Measurements from ENCODE around the gene PDZD11.
"Not testable (repeated sequence)": the region's sequence is repeated elsewhere in the genome, so short reads cannot be mapped to it uniquely, and the experiment has no call there.

PDZD11 gene, protein sequence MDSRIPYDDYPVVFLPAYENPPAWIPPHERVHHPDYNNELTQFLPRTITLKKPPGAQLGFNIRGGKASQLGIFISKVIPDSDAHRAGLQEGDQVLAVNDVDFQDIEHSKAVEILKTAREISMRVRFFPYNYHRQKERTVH

DNA sequence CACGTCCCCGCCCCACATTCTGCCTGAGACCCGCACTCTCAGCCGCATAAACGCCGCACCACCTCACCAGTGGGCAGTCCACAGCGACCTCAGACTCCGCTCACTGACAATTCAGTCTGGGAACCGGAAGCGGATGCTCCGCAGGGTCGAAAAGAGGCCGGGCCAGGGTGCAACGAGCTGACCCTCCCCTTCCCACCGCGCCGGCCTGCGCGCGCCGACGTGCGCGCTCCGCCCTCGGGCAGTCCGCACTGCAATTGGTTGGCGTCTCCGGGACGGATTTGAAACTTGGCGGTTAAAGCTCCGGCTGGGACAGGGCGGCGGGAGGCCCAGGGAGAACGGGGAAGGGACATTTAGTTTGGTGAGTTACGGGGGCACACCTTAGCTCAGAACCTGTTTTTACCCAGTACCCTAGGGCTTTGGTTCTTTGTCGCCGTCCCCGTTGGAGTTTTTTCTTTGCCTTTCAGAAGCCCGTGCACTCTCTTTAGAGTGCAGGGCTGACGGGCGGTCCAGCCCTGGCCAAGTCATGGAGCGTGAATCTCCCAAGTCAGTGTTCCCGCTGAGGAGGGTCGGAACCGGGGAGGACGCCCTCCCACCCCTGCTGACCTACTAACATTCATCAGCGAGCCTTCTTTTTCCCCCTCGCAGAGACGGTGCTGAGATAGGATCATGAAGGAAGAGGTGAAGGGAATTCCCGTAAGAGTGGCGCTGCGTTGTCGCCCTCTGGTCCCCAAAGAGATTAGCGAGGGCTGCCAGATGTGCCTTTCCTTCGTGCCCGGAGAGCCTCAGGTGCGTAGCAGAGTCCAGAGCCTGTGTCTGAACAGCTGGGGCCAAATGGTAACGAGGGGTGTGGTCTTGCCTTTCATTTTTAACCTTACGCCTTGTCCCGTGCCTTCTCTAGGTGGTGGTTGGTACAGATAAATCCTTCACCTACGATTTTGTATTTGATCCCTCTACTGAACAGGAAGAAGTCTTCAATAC, at the start of gene PDZD11, which contains the start of gene KIF4A:
Gene PDZD11, minus strand, starts transcription at position 135 of the 978 bp plus-strand sequence. CDS start 586 bp downstream, outside the sequence.
Gene KIF4A, plus strand, starts transcription at position 312 of the 978 bp plus-strand sequence. Its CDS starts 355 bp downstream, at position 667.
- peak; percentile 70 for DNase-seq

GRCh38 chrX:70338290-70338689, 48.6 kb upstream of the PDZD11 start:
- DNase-seq = no peak

DNA sequence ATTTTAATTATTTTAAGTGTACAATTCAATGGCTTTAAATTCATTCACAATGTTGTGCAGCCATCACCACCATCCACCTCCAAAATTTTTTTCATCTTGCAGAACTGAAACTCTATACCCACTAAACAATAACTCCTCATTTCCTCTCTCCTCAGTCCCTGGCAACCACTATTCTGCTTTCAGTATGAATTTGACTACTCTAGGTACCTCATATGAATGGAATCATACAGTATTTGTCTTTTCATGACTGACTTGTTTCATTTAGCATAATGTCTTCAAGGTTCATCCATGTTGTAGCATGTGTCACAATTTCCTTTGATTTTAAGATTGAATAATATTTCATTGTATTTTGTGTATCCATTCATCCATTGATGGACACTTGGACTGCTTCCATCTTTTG, 47.0 kb upstream of the PDZD11 start:
- no peak for DNase-seq

DNA sequence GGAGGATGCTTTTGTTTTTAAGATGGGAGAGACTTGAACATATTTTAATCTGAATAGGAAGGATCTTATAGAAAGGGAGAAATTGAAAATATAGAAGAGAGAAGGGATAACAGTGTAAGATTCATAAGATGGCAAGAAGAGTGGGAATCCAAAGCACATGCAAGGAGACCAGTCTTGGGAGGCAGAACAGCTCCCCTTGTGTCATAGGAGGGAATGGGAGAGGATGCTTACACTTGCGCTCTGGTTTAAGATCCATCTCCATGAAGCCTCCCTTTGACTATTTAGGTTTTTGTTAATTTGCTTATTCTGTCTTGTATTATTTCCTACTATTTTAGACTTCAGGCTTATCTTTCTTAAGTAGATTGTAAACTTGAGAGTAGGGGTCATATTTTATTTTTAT, 42.9 kb upstream of the PDZD11 start:
- no peak for DNase-seq

GRCh38 chrX:70331161-70331560, 41.4 kb upstream of the PDZD11 start:
- DNase-seq = no peak

- no peak for DNase-seq
Observed at GRCh38 chrX:70324326-70324725, 34.6 kb upstream of the PDZD11 start.

GRCh38 chrX:70323628-70324027, 33.9 kb upstream of the PDZD11 start:
- not testable (repeated sequence) for DNase-seq

DNA sequence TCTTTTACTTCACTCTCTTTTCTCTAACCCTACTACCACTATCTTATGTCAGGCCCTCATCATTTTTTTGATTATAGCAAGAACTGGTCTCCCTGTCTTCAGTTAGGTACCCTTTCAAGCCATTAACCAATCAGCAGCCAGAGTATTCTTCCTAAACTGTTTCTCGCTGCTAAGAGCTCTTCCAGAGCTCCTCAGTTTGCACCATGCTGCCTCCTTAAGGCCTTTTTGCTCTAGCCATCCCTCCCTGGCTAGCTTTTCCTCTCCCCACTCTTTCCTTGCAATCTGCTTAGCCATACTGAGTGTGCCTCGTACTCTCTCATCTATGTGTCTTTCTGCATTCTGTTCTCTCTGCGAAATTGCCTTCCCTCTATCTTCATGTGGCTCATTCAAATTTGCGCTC, 33.1 kb upstream of the PDZD11 start:
- no peak for DNase-seq

DNA sequence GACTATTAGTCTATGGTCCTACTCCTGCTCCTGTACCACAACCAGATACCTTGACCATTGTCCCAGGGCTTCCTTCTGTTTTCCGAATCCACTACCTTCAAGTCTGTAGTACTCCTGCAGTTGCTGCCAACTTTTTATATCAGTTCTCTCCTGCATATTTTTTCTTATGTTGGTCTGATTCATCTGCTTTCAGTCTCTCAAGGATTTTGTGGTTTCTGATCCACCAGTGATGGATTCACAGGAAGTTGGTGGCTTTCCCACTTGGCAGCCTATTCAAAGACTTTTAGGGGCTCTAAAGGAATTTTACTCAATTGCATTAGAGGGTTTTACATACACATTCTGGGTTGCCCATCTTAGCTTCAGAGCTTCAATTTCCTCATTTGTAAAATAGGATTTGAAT, 23.8 kb upstream of the PDZD11 start:
- no peak for DNase-seq

GRCh38 chrX:70301716-70302115, 12.0 kb upstream of the PDZD11 start:
- DNase-seq = no peak

DNA sequence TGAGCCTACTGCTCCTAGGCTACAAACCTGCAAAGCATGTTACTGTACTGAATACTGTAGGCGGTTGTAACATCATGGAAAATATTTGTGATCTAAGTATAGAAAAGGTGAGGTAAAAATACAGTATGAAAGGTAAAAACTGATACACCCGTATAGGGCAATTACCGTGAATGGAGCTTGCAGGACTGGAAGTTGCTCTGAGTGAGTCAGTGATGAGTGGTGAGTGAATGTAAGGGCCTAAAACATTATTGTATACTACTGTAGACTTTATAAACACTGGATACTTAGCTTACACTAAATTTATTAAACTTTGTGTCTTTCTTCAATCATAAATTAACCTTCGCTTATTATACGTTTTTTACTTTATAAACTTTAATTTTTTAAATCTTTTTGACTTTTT, 3.9 kb upstream of the PDZD11 start:
- no peak for DNase-seq

DNA sequence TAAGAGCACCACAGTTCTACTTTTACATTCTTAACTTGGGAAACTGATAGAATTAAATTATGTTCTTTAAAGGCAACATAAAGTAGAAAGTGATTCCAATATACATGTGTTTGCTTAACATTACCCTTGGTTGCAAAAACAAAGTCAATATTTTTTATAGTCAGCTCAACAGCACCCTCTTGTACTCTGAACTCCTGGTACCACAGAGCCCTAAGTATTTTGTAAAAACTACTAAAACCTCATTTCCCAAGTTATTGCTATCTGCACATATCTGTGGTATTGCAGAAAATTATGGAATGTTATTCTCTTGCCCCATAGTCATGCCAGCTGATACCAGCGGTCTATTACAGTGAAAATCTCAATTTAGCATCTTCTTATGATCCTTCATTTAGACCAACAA, 3.1 kb upstream of the PDZD11 start:
- no peak for DNase-seq

DNA sequence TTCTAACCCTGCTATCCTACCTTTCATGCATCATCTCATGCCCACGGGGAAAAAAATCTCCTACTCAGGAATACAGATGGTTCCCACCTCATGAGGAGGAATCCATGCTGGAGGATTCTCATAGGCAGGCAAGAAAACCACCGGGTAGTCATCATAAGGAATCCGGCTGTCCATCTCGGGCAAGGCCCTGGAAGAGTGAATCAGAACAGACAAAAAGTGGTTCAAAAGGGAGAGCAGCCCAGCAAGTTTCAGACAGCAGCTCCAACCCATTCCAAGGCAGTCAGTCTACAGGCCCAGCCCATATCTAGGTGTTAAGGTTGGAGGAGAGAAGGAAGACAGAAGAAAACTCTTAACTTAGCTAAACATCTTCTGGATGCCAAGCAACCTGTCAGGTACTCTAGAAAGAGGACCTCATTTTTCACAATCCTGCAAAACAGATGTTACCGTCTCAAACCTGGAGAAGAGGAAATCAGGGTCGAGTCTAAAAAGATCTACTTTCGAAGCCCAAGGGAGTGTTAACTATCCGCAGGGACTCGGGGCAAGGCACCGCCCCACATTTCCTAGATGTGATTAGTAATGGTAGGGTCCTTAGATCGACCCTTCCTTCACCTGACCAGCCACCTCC, 447 bp downstream of the PDZD11 start:
- DNase-seq = no peak

GRCh38 chrX:70281951-70282350, 7.8 kb downstream of the PDZD11 start, which contains the start of gene RAB41:
RAB41 (plus strand) TSS chrX:70282172; CDS start chrX:70282218, 46 bp downstream.
- no peak for DNase-seq

DNA sequence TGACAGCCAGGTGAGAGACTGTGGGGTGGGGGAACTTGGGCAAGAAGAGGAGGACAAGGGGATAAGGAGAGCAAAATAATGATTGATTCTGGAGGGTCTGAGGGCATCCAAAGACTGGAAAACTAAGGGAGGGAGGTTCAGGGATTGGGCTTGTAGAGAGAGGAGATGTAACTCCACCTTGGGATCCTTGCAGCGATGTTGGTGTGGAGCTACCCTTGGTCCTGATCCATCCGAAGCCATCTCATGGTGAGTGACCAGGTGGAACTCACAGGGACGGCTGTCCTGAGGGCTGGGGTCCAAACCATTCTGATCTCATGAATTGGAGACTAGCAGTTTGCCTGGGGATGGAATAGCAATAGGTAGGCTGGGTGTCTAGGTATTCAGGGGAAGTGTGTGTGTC, 9.2 kb downstream of the PDZD11 start:
- no peak for DNase-seq

DNA sequence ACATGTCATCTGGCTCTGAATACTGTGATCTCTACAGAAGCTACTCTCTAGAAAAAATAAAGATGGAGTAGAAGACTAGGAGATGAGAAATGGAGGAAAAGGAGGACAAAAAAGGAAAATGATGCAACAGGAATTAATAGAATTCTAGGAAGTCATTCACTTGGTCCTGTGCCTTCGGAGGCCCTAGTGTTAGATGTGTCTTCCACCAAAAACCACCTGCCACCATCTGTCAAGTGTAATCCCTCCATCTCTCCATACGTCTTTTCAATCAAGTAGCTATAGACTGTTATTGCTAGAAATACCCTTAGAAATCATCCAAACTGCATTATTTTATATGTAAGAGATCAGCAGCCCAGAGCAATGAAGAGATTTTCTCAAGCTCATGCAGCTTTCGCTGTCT, 10.6 kb downstream of the PDZD11 start:
- no peak for DNase-seq

DNA sequence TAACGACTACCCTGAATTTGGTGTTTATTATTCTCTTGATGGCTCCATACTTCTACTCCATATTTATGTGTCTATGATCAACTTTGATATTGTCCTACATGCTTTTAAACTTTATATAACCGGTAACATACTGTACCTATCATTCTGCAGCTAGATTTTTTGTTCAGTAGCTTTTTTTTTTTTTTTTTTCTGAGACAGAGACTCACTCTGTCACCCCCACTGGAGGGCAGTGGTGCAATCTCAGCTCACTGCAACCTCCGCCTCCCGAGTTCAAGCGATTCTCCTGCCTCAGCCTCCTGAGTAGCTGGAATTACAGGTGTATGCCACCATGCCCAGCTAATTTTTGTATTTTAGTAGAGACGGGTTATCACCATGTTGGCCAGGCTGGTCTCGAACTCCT, 15.7 kb downstream of the PDZD11 start:
- DNase-seq = not testable (repeated sequence)

GRCh38 chrX:70268034-70268433, 21.7 kb downstream of the PDZD11 start, which contains the start of gene ARR3:
ARR3 (plus strand) TSS chrX:70268334; CDS start chrX:70269386, 1,052 bp downstream.
- no peak for DNase-seq

DNA sequence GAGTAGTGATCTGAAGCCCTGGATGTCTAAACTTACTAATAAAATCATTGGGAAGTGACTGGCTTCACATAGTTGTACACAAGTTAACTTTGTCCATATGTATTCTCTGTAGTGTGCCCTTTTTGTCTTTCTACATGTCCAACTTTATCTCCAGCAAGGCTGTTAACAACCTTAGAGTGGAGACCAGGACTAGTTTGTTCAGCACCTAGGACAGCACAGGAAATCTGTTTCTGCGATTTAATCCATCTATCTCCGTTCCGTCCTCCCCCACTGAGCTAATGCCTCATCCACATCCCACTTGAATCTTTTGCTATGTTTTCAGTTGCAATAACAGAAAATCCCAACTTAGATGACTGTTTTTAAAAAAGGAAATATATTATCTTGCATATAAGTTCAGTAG, 24.9 kb downstream of the PDZD11 start:
- no peak for DNase-seq

DNA sequence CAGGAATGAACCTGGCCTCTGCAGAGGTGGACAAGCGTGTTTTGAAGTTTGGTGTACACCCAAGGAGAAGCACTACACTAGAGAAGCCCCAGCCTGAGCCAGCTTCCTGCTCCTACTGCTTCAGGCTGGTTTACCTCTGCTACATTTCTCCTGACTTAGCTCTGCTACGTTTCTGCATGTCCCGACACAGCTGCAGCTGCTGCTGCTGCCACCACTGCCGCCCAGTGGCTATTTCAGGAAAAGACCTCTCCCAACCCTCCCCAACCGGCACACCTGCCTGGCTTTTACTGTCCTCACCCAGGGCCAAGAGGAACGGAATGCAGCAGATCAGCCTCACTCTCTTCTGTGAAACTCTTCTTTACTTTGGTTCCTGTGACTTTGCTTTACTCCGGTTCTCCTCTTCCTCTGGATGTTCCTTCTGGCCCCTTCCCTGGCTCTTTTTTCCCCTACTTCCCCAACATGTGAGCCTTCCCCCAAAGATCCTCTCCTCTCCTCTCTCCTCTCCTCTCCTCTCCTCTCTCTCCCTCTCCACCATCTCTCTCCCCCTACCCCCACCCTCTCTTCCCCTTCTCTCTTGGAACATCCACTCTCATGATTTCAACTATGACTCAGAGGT, 26.7 kb downstream of the PDZD11 start:
- DNase-seq = no peak

- DNase-seq = no peak
Observed at GRCh38 chrX:70260104-70260503, 29.6 kb downstream of the PDZD11 start, which contains the start of gene P2RY4. P2RY4 (minus strand) TSS chrX:70260204; CDS start chrX:70259624, 580 bp downstream.

DNA sequence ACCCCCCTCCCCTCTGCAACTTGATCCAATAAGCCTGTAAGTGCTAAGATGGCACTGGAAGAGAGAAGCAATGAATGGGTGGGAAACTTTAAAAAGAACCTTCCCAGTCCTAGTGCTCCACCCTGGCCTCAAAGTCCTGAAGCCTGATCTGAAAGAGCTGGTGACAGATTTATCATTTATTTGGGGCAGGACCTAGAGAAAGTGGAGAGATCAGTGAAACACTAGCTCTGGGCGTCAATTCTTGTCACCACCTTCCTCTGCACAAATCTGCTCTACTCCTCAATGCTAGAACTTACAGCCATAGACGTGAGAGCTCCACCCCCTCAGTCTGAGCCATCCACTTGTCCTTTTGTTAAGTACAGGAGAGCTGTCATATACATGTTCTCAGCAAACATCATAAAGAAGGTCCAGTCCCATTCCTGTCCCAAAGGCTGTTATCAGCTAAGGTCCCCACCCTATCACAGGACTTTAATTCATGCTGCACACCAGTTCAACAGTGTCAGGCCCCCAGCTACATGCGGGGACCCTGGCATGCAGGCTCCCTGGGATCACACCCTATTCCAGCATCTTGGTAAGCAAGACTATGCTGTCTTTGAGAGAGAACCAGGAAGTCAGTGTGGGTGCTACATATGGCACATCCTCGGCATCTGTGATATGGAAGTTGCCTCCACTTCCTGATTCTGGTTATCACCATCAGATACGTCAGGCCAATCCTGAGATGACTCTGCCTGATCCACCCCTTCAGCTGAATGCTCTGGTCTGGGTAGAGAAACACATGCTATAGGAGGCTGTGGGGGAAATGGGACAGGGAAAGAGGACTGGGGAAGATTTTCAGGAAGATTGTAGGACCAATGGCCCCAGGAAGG, 32.1 kb downstream of the PDZD11 start:
- no peak for DNase-seq

Measured in NCI-H774 (cell line).